Activated CD4-positive, CD25-positive, alpha-beta regulatory T cell (primary cell): ENCODE results near the gene CENPL.

Experiments
- DNase-seq, 4 experiments: peaks; one replicate each; lab custom pipeline; 2025; lab: John Stamatoyannopoulos, UW

The CENPL gene

GRCh38 chr1:173758110-173758509, 66.6 kb downstream of the CENPL start:
- no peak for DNase-seq

- DNase-seq = no peak
Observed at GRCh38 chr1:173757666-173758065, 67.0 kb downstream of the CENPL start.

- no peak for DNase-seq
Observed at GRCh38 chr1:173753830-173754229, 70.9 kb downstream of the CENPL start.
